H1 (cell line): ENCODE data around the gene L3MBTL1.

Source experiments
- EZH2 ChIP-seq: fragments of 200-600 bp; sonication (generic); IDR thresholded peaks from 2 replicates; pipeline ENCODE4 v1.7.1; 2012; ENCODE audit warnings: low read depth, mild to moderate bottlenecking, moderate library complexity, low read length, inconsistent platforms; ENCODE audit not compliant: severe bottlenecking
- TF ChIP-seq, protein P1 (sequence below), 3 experiments: IDR thresholded peaks; 1 replicate in 2 of 3; 2 replicates in 1 of 3; pipeline versions ENCODE4 v1.5.1 to v1.6.1; 2011; ENCODE audit warnings: low read length in 3 of 3, mild to moderate bottlenecking in 3 of 3, inconsistent platforms in 2 of 3, low read depth in 1 of 3, moderate library complexity in 1 of 3; ENCODE audit not compliant: insufficient read depth in 1 of 3; ENCODE audit errors: control extremely low read depth in 1 of 3

- TF ChIP-seq EZH2, result no peak
- TF ChIP-seq, protein P1, sequence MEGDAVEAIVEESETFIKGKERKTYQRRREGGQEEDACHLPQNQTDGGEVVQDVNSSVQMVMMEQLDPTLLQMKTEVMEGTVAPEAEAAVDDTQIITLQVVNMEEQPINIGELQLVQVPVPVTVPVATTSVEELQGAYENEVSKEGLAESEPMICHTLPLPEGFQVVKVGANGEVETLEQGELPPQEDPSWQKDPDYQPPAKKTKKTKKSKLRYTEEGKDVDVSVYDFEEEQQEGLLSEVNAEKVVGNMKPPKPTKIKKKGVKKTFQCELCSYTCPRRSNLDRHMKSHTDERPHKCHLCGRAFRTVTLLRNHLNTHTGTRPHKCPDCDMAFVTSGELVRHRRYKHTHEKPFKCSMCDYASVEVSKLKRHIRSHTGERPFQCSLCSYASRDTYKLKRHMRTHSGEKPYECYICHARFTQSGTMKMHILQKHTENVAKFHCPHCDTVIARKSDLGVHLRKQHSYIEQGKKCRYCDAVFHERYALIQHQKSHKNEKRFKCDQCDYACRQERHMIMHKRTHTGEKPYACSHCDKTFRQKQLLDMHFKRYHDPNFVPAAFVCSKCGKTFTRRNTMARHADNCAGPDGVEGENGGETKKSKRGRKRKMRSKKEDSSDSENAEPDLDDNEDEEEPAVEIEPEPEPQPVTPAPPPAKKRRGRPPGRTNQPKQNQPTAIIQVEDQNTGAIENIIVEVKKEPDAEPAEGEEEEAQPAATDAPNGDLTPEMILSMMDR (IDR thresholded peaks at IDR 0.05; ENCODE audit: control extremely low read depth in 1 of 3, insufficient read depth in 1 of 3, low read depth in 1 of 3, low read length in 3 of 3), result no peak
Measured at GRCh38 chr20:43508106-43508505, 609 bp downstream of the L3MBTL1 start.
